ENCODE measurements around the gene FAM20A.

FAM20A gene

DNA sequence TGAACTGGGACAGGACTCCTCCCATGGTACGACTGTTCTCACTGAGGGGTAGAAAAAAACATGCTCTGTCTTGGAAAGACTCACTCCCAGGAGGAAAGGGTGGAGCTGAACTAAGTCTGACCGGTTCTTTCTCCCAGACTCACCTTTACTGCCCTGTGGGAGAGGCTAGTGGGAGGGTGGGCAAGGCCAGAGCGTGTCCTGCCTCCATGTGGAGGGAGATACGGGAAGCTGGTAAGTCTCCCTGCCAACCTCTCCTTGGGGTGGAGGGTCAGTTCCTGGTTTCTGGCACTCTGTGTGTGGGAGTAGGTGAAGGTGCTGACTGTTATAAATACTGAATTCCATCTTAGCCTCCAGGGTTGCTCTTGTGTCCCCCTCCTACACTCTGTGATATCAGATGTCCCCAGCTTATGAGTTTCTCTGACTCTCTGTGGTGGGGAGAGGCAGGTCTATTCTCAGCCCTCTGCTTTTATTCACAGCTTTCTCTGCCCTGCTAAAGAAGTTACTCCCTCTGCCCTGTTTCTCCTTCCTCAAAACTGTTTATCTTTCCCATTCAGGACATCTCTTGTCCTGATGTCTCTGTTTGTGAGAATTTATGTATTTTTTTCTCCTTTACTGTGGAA is 26.9 kb upstream of the FAM20A start (continued):
- TF ChIP-seq, protein P1, sequence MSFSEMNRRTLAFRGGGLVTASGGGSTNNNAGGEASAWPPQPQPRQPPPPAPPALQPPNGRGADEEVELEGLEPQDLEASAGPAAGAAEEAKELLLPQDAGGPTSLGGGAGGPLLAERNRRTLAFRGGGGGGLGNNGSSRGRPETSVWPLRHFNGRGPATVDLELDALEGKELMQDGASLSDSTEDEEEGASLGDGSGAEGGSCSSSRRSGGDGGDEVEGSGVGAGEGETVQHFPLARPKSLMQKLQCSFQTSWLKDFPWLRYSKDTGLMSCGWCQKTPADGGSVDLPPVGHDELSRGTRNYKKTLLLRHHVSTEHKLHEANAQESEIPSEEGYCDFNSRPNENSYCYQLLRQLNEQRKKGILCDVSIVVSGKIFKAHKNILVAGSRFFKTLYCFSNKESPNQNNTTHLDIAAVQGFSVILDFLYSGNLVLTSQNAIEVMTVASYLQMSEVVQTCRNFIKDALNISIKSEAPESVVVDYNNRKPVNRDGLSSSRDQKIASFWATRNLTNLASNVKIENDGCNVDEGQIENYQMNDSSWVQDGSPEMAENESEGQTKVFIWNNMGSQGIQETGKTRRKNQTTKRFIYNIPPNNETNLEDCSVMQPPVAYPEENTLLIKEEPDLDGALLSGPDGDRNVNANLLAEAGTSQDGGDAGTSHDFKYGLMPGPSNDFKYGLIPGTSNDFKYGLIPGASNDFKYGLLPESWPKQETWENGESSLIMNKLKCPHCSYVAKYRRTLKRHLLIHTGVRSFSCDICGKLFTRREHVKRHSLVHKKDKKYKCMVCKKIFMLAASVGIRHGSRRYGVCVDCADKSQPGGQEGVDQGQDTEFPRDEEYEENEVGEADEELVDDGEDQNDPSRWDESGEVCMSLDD (tag by site-specific recombination; IDR thresholded peaks at IDR 0.05): no peak
- TF ChIP-seq, protein P2, sequence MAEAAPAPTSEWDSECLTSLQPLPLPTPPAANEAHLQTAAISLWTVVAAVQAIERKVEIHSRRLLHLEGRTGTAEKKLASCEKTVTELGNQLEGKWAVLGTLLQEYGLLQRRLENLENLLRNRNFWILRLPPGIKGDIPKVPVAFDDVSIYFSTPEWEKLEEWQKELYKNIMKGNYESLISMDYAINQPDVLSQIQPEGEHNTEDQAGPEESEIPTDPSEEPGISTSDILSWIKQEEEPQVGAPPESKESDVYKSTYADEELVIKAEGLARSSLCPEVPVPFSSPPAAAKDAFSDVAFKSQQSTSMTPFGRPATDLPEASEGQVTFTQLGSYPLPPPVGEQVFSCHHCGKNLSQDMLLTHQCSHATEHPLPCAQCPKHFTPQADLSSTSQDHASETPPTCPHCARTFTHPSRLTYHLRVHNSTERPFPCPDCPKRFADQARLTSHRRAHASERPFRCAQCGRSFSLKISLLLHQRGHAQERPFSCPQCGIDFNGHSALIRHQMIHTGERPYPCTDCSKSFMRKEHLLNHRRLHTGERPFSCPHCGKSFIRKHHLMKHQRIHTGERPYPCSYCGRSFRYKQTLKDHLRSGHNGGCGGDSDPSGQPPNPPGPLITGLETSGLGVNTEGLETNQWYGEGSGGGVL (tag by site-specific recombination; IDR thresholded peaks at IDR 0.05): peak; percentile 48; the same call in 1 of the 2 replicates

DNA sequence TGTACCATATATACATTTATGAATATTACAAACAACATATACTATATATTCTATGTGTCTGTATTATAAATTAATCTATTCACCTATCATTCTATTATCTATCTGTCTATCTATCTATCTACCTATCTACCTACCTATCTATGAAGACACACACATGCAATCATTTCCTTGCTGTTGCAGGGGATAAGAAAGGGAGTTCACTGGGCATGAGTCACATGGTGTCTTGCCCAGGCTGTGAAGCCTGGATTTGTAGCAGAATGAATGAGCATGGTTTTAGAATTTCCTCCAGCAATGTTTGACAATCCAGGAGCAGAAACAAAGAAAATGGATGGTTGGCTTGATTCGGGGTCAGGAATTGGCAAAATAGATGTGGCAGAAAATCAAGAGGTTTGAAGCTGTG is 23.2 kb upstream of the FAM20A start:
- ChIA-PET POLR2A (no interaction called here), CTCF (interaction anchor here (1.4 kb wide), 1 partner anchor 10 kb away, joined by 6 read pairs; no protein-coding TSS in a partner anchor)
- Histone ChIP-seq H3K27ac (ENCODE audit: extremely low read depth, low read depth, low read length) (no peak overlapping the region), H3K9me3 (ENCODE audit: control insufficient read depth, insufficient read depth, low read depth, low read length) (no peaks in the 10 kb centered on the region), H3K36me3 (ENCODE audit: control insufficient read depth in 2 of 2, insufficient read depth in 1 of 2, low read length in 2 of 2) (no peaks in the 10 kb centered on the region), H3K4me1 (ENCODE audit: control insufficient read depth, insufficient read depth, low read length) (0 out of 2 replicates have a peak, but pooled peaks cover 4% of the 10 kb centered on the region), H3K4me3 (ENCODE audit: low read depth, low read length) (no peak overlapping the region)
- no peak for TF ChIP-seq ZNF585B (tag by site-specific recombination; IDR thresholded peaks at IDR 0.05)
- TF ChIP-seq ZNF239 (tag by site-specific recombination; IDR thresholded peaks at IDR 0.05): no peak
- no peak for TF ChIP-seq ZNF621 (tag by site-specific recombination; IDR thresholded peaks at IDR 0.05)
- TF ChIP-seq ZNF223 (tag by site-specific recombination; IDR thresholded peaks at IDR 0.05): no peak
- TF ChIP-seq ZBTB1 (tag by site-specific recombination; IDR thresholded peaks at IDR 0.05): no peak
- TF ChIP-seq ZNF146 (tag by site-specific recombination; IDR thresholded peaks at IDR 0.05): no peak
- TF ChIP-seq, protein P3, sequence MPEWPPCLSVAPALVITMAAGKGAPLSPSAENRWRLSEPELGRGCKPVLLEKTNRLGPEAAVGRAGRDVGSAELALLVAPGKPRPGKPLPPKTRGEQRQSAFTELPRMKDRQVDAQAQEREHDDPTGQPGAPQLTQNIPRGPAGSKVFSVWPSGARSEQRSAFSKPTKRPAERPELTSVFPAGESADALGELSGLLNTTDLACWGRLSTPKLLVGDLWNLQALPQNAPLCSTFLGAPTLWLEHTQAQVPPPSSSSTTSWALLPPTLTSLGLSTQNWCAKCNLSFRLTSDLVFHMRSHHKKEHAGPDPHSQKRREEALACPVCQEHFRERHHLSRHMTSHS (tag by site-specific recombination; IDR thresholded peaks at IDR 0.05): no peak
- TF ChIP-seq ZNF211 (tag by site-specific recombination; IDR thresholded peaks at IDR 0.05; ENCODE audit: low read depth): no peak
- no peak for TF ChIP-seq ZEB2 (tag by site-specific recombination; IDR thresholded peaks at IDR 0.05)
- no peak for TF ChIP-seq ZNF423 (tag by site-specific recombination; IDR thresholded peaks at IDR 0.05)
- TF ChIP-seq, protein P4, sequence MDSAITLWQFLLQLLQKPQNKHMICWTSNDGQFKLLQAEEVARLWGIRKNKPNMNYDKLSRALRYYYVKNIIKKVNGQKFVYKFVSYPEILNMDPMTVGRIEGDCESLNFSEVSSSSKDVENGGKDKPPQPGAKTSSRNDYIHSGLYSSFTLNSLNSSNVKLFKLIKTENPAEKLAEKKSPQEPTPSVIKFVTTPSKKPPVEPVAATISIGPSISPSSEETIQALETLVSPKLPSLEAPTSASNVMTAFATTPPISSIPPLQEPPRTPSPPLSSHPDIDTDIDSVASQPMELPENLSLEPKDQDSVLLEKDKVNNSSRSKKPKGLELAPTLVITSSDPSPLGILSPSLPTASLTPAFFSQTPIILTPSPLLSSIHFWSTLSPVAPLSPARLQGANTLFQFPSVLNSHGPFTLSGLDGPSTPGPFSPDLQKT (IDR thresholded peaks at IDR 0.05; ENCODE audit: borderline replicate concordance, low read depth, low read length): no peak
- TF ChIP-seq, protein P5, sequence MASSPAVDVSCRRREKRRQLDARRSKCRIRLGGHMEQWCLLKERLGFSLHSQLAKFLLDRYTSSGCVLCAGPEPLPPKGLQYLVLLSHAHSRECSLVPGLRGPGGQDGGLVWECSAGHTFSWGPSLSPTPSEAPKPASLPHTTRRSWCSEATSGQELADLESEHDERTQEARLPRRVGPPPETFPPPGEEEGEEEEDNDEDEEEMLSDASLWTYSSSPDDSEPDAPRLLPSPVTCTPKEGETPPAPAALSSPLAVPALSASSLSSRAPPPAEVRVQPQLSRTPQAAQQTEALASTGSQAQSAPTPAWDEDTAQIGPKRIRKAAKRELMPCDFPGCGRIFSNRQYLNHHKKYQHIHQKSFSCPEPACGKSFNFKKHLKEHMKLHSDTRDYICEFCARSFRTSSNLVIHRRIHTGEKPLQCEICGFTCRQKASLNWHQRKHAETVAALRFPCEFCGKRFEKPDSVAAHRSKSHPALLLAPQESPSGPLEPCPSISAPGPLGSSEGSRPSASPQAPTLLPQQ (tag by site-specific recombination; IDR thresholded peaks at IDR 0.05): no peak
- TF ChIP-seq ZNF140 (tag by site-specific recombination; IDR thresholded peaks at IDR 0.05): no peak
- no peak for TF ChIP-seq ZNF37A (tag by site-specific recombination; IDR thresholded peaks at IDR 0.05)
- no peak for TF ChIP-seq ZNF114 (tag by site-specific recombination; IDR thresholded peaks at IDR 0.05)
- TF ChIP-seq, protein P6, sequence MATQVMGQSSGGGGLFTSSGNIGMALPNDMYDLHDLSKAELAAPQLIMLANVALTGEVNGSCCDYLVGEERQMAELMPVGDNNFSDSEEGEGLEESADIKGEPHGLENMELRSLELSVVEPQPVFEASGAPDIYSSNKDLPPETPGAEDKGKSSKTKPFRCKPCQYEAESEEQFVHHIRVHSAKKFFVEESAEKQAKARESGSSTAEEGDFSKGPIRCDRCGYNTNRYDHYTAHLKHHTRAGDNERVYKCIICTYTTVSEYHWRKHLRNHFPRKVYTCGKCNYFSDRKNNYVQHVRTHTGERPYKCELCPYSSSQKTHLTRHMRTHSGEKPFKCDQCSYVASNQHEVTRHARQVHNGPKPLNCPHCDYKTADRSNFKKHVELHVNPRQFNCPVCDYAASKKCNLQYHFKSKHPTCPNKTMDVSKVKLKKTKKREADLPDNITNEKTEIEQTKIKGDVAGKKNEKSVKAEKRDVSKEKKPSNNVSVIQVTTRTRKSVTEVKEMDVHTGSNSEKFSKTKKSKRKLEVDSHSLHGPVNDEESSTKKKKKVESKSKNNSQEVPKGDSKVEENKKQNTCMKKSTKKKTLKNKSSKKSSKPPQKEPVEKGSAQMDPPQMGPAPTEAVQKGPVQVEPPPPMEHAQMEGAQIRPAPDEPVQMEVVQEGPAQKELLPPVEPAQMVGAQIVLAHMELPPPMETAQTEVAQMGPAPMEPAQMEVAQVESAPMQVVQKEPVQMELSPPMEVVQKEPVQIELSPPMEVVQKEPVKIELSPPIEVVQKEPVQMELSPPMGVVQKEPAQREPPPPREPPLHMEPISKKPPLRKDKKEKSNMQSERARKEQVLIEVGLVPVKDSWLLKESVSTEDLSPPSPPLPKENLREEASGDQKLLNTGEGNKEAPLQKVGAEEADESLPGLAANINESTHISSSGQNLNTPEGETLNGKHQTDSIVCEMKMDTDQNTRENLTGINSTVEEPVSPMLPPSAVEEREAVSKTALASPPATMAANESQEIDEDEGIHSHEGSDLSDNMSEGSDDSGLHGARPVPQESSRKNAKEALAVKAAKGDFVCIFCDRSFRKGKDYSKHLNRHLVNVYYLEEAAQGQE (tag by site-specific recombination; IDR thresholded peaks at IDR 0.05): no peak
- TF ChIP-seq EGR2 (tag by site-specific recombination; IDR thresholded peaks at IDR 0.05; ENCODE audit: low read depth): no peak

Data from HEK293 (cell line).